ENCODE results near the gene CTNNB1. TPM values are rescaled to one million over a fixed set of nuclear protein-coding genes. Genes with fewer than 3 reads are reported as not detected.

The CTNNB1 gene
- total and polyA plus RNA-seq, 2 of the 8 experiments (the other 6 are each of a cell fraction or from before 2014, with no cell fraction given), result 356 to 579 TPM

GRCh38 chr3:41158947-41159346 is 40.4 kb upstream of the CTNNB1 start:
- no peak overlapping the region for H3K56ac ChIP-seq (replicated peaks; ENCODE audit: insufficient read length, low read depth, low read length)
- peak overlapping the region; percentile 42 to 44; a peak in 1 of 4 replicates for H3K4me2 ChIP-seq (ENCODE audit: insufficient read depth in 1 of 2, low read depth in 2 of 2, low read length in 2 of 2)
- no peaks in the 10 kb centered on the region for H4K20me1 ChIP-seq (replicated peaks in 1 of 2; ENCODE audit: control insufficient read depth in 1 of 2, insufficient read depth in 2 of 2, low read length in 2 of 2)
- H2BK120ac ChIP-seq (replicated peaks; ENCODE audit: low read depth, low read length), result peak overlapping the region; percentile 76
- TF ChIP-seq ATF2 (IDR thresholded peaks at IDR 0.05; ENCODE audit: low read length), result no peak
- no peak for TF ChIP-seq TEAD4 (IDR thresholded peaks at IDR 0.05; ENCODE audit: low read depth, low read length)
- TF ChIP-seq EZH2 (IDR thresholded peaks at IDR 0.05; ENCODE audit: low read depth, low read length, severe bottlenecking), result no peak
- TF ChIP-seq RAD21 (IDR thresholded peaks at IDR 0.05 in 1 of 2, conservative IDR thresholded peaks at IDR 0.05 in 1 of 2; ENCODE audit: low read depth in 2 of 2, low read length in 2 of 2), result no peak
- peak overlapping the region; percentile 39 for H4K91ac ChIP-seq (replicated peaks; ENCODE audit: insufficient read length, low read length)
- H3K36me3 ChIP-seq (ENCODE audit: control insufficient read depth in 2 of 4, insufficient read depth in 4 of 4, low read length in 3 of 4), result no peaks in the 10 kb centered on the region
- CTCF ChIA-PET (ENCODE audit: partially characterized antibody), result interaction anchor here (0.5 to 0.7 kb wide), 3 partner anchors 35 to 1219 kb away, joined by 3 to 4 read pairs (median 3); no protein-coding TSS in a partner anchor
- H4K5ac ChIP-seq (ENCODE audit: insufficient read length, low read depth, low read length), result no peak overlapping the region
- DNase-seq (ENCODE audit: low read depth in 1 of 2, low spot score in 2 of 2) (no peak), FAIRE-seq (no peak)
- no peak overlapping the region for H3K27ac ChIP-seq (ENCODE audit: low read depth, low read length)
- H2AFZ ChIP-seq (ENCODE audit: low read length), result 0 out of 2 replicates have a peak overlapping the region, but pooled peaks have one; percentile 27
- no peak overlapping the region for H2AK5ac ChIP-seq (ENCODE audit: low read depth, low read length)
- no peak overlapping the region for H3K9ac ChIP-seq (replicated peaks in 1 of 4; ENCODE audit: extremely low read depth in 1 of 4, low read depth in 3 of 4, low read length in 3 of 4)
- H2BK15ac ChIP-seq (ENCODE audit: low read length), result no peak overlapping the region
- H3K4me3 ChIP-seq (ENCODE audit: extremely low read depth in 1 of 4, insufficient read depth in 2 of 4, low read depth in 3 of 4, low read length in 4 of 4), result no peak overlapping the region
- H3K79me1 ChIP-seq (ENCODE audit: low read depth, low read length), result no peaks in the 10 kb centered on the region
- no peaks in the 10 kb centered on the region for H3K27me3 ChIP-seq (replicated peaks in 1 of 4; ENCODE audit: control insufficient read depth in 3 of 4, extremely low read depth in 1 of 4, insufficient read depth in 3 of 4, low read length in 3 of 4)
- peaks cover 0 to 9% (median 5%) of the 10 kb centered on the region in 4 experiments; a peak in 3 of 7 replicates for H3K4me1 ChIP-seq (replicated peaks in 1 of 4; ENCODE audit: control insufficient read depth in 3 of 4, insufficient read depth in 4 of 4, low read length in 3 of 4)
- POLR2A ChIA-PET (ENCODE audit: partially characterized antibody), result interaction anchor here (2.8 kb wide), 1 partner anchor 40 kb away, joined by 8 read pairs; the partner anchor contains the start of gene CTNNB1
- no peak overlapping the region for H3K4ac ChIP-seq (replicated peaks; ENCODE audit: insufficient read length, low read depth, low read length)
- H2BK20ac ChIP-seq (ENCODE audit: low read length), result no peak overlapping the region
- no peak overlapping the region for H3K23ac ChIP-seq (ENCODE audit: insufficient read length)
- H3K79me2 ChIP-seq (ENCODE audit: control insufficient read depth in 1 of 2, insufficient read depth in 2 of 2, low read length in 2 of 2), result no peaks in the 10 kb centered on the region
- no peak overlapping the region; the same call in 1 of the 2 replicates for H4K8ac ChIP-seq (ENCODE audit: extremely low read depth, insufficient read depth, low read length)
- H3K14ac ChIP-seq (ENCODE audit: insufficient read length), result no peak overlapping the region
- H3K23me2 ChIP-seq (ENCODE audit: low read depth, low read length), result no peaks in the 10 kb centered on the region
- peak overlapping the region; percentile 79; the same call in 1 of the 2 replicates for H2BK5ac ChIP-seq (ENCODE audit: low read depth, low read length)
- H3K18ac ChIP-seq (ENCODE audit: extremely low read depth, low read length), result peak overlapping the region; percentile 4; the same call in 1 of the 2 replicates
- WGBS, 2 experiments (ENCODE audit: extremely low coverage in 1 of 2, insufficient coverage in 1 of 2, insufficient read length in 1 of 2, insufficient replicate concordance in 2 of 2, low coverage in 1 of 2, low lambda C conversion rate in 2 of 2, missing lambda C conversion rate in 1 of 2), result 94% methylated on average over 1 of the region's 1 CpG; no CpG with 5 or more reads in 1 of the 2 experiments
- no peaks in the 10 kb centered on the region for H3K9me3 ChIP-seq (ENCODE audit: insufficient read depth in 2 of 2, low read depth in 1 of 2, low read length in 1 of 2)
- peak overlapping the region; percentile 6; the same call in 1 of the 2 replicates for H2BK12ac ChIP-seq (ENCODE audit: low read depth, low read length)

Data from H1 (cell line).